Occipital lobe (tissue), 3 donors: ENCODE data around the gene CDK19. TPM values are rescaled to one million over a fixed set of nuclear protein-coding genes. Genes with fewer than 3 reads are reported as not detected.
"Not testable (repeated sequence)": the region's sequence is repeated elsewhere in the genome, so short reads cannot be mapped to it uniquely, and the experiment has no call there.

ENCODE experiments used
- DNase-seq: peaks from one replicate; lab custom pipeline; 2025; lab: John Stamatoyannopoulos, UW
- small RNA-seq: library from RNA; depleted of rRNA; stranded (forward); fragments of <200 nt; gene quantifications from one replicate; pipeline ENCODE3, GENCODE V24; 2014
- total RNA-seq: library from RNA; depleted of rRNA; stranded (reverse); fragments of >200 nt; gene quantifications from one replicate; pipeline ENCODE4 v1.2.3, GENCODE V29; 2014

The CDK19 gene
- total RNA-seq, 1 donor from 2014 or later = 85.6 TPM

DNA sequence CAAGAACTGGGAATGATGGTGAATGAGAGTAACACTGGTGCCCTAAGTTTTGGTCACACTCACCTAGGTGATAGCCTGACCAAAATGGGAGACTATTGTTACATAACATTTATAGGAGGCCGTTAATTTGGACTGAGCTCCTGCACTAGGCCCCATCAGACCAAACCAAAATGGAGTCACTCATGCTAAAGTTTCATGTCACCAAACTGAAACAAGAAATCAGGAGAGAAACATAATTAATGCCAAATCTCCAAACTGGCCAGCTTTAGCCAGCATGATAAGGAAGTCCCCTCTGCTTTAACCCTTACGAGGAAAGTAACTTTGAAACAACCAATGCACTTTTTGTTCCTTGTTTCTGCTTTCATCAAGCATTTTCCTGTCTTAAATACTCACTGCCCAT, 227.9 kb downstream of the CDK19 start:
- no peak for DNase-seq

DNA sequence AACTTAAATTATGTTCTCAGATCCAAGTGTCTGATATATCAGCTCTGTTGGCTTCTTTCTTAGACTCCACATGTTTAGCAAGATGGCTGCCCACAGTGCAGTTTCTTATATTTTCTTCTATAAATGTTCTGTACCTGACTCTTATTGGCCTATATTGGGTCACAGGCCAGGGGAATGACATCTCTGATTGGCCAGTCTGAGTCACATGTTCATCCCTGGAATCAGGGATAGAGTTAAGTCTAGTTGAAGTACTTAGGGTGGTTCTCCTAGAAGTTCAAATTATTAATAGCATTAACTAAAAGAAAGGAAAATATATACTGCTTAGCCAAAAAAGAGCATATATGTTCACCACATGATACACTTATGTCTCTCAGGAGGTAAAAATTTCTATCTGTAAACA, 233.6 kb downstream of the CDK19 start:
- DNase-seq = no peak

DNA sequence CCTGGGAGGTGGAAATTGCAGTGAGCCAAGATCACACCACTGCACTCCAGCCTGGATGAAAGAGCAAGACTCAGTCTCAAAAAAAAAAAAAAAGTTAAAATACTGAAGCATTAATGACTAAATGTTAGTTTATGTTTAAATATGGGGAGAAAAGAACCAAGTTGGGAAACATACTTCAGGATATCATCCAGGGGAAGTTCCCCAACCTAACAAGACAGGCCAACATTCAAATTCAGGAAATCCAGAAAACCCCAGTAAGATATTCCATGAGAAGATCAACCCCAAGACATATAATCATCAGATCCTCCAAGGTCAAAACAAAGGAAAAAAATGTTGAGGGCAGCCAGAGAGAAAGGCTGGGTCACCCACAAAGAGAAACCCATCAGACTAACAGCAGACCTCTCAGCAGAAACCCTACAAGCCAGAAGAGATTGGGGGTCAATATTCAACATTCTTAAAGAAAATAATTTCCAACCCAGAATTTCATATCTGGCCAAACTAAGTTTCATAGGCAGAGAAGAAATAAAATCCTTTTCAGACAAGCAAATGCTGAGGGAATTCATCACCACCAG, 237.6 kb downstream of the CDK19 start:
- DNase-seq = not testable (repeated sequence)

DNA sequence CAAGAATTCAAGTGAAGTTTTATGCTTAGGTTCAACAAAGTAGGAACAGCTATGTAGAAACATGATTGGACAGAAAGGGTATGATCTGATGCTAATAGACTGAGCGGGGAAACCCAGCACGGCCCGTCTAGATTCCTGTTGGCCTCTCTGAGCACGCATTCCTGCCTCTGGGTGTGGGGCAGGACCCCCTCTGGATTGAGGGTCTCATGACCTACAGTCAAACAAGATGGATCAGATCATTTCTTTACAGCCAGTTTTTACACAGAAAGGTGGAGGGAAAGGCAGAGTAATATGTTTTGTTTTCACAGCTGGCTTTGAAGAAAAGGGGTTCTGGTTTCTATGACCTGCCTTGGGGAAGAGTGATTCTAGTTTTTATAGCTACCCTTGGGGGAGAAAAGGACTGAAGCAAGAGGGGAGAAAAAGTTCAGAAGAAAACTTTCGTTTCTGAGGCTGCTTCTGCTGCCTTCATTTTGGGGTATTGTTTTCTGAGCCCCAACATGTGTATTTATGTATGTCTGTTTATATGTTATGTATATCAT, 239.3 kb downstream of the CDK19 start:
- DNase-seq = no peak

DNA sequence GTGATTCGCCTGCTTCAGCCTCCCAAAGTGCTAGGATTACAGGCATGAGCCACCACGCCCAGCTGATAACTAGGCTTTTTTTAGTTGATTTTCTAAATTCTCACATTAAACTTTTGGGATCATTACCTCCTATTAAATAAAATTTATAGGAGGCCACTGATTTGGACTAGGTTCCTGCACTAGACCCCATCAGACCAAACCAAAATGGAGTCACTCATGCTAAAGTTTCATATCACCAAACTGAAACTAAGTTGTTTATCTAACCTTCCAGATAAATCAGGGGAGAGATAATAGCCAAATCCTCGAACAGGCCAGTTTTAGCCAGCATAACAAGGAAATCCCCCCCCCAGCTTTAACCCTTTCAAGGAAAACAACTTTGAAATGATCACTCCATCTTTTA, 240.5 kb downstream of the CDK19 start:
- no peak for DNase-seq

DNA sequence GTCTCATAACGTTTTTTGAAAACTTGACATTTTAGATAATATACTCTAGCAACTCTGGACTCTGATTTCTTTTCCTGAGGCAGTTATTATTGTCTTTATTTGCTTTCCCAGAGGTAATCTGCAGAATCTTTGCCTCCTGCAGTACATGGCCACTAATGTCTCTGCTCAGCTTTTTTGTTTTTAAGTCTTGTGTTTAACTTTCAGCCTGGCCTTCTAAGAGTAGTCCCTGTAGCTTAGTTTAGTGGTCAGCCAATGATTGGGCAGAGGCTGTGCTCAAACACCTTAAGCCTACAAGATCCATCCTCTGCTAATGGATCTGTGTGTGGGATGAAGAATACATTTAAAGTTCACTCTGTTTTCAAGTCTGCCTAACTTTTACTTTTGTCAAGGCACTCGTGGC, 241.7 kb downstream of the CDK19 start:
- DNase-seq = no peak

DNA sequence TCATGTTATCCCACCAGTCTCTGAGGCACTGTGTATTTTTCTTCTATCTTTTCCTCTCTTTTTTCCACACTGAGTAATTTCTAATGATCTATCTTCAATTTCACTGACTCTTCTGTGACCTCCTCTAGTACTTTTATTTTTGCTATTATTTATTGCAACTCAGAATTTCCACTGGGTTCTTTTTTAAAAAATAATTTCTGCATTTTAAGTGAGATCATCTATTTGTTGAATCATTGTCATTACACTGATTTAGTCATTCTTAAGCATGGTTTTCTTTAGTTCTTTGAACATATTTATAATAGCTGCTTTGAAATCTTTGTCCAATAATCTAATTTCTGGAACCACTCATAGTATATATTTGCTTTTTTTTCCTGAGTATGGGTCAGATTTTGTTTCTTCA, 242.1 kb downstream of the CDK19 start:
- no peak for DNase-seq

DNA sequence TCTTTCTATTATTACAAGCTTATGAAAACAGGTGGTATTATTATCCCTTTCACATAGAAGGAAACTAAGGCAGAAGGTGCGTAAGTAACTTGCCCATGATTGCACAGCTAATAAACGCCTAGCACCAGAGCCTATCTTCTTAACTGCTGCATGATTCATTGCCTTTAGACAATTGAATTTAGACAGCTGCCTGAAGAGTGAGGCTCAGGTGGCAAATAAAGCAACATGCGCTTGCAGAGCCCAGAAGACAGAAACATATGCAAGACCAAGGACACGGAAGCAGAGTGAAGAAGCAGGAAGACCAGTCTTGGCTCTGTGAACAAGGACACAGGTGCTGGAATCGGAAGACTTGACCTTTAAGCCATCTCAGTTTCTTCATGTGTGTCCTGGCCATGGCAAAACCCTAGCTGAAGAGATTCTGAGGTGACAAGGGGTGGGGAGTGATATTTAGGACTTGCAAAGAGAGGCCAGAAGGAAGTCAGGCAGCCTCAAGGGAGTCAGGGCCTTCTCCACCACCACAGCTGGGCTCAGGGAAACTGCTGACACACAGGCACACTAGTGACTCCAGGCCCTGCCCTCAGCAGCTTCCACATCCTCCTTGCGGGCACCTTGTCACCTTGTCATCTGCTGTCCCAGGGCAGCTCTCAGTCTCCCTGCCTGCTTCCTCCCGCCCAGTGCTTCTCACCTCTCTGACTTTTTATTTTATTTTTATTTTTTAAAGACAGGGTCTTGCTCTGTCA, 247.1 kb downstream of the CDK19 start:
- DNase-seq = no peak

DNA sequence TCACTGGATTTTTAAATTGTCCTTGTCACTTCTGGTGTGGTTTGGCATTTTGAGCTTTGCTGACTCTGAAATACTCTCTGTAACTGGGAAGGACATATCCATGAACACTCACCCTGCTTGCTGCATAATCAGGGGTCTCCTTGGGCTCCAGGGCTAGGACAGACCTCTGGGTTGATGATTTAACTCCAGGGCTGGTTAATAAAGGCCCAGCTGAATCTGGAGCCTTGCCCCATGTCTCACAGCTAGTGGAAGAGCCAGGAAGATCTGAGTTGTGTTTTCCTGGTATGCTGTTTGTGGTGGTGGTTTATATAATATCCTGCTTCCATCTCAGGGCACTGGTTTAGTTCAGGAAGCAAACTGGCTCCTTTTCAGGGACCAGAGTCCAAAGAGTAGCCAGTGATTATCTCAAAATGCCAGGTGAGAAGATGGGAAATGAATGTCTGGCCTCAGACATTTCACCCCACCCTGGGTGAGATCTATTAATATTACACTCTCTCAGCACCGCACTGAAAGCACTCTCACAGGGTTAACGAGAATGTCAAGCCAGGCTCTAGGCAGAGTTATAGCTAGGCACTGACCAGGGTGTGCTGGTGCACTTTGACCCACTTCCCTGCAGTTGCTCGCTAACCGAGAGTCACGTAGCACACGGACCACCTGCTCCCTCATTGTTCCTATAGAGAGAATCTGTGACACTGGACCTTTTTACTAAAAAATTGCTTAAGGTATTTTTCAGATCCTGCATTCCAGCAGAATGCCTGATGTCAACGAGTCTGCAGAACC, 248.7 kb downstream of the CDK19 start:
- no peak for DNase-seq

DNA sequence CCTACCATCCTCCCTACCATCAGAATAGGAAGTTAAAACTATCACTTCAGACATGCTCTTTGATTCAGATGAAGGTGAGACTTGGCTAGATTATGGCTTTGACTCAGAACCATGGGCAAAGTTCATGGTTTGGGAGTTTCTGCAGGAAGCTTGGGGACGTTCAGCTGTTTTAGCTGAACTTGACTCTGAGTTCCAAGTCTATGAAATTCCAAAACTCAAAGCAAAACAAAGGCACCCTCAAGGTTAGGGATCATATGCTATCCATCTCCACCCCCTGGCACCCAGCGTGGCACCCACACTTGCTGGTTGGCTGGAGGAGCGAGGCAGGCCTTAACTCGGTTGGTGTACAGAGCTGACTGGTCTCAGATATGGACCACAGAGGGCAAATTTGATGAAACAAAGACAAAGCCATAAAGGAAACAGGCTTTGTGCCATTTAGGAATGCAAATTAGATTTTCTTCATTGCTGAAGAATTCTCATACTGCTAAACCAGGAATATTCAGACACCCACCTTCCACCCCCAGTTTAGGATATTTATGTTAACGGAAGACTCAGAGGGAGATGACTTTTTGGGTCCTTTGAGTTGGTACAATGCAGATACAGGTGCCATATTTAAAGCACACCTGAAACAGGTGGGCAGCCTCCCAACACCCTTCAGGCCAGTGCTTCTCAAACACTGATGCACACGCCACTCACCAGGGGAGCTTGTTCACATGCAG, 250.4 kb downstream of the CDK19 start:
- DNase-seq = no peak

DNA sequence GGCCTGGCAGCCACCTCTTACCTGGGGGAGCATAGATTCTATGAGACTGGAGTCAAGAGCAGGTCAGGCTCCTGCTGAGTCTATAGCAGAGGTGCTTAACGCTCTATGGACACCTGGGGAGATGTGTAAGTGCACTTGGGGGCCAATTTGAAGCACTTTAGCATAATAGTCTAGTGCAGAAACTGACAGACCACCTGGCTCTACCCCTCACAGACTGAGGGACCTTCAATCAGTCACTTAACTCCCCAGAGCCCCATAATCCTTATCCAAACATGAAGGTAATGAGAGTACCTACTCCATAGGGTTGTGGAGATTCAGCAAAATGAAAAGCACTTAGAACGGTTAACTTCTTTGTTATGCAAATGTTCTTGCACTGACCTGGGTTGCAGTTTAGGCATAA, 251.6 kb downstream of the CDK19 start:
- DNase-seq = no peak

DNA sequence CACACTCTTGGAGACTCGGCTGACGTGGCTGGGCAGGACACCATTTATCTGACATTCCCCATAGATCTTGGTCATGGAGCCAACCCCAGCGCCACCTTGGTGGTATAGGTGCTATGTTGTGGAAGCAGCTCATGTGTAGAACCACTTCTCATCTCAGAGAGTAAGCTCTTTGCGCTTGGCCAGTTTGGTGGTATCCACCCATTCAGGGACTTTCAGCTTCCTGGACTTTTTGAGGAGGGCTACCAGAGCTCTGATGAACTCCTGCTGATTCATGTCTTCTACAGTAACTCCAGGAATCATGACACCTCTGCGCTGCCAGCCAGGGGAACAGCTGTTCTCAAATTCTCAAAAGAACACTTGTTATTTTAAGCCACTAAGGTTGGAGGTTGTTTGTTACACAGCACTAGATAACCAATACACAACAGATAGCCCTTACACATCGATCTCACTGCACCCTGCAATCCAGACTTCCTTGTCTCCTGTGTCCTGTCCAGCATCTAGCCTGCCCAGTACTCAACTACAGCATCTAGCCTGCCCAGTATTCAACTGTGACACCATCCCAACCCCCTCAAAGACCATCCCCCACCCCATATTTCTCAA, 252.9 kb downstream of the CDK19 start:
- no peak for DNase-seq

DNA sequence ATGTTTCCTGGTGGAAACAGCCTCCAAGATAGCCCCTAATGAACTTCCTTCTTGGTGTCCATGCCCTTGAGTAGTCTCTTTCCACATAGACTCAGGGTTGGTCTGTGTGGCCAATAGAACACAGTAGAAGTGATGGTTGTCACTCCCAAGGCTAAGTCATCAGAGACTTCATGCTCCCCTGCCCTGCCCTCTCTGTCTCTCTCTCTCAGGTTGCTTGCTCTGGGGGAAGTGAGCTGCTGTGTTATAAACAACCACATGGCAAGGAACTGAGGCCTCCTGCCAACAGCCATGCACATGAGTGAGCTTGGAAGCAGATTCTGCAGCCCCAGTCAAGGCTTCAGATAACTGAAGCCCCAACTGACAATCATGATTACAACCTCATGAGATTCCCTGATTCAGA, 253.6 kb downstream of the CDK19 start:
- DNase-seq = no peak

DNA sequence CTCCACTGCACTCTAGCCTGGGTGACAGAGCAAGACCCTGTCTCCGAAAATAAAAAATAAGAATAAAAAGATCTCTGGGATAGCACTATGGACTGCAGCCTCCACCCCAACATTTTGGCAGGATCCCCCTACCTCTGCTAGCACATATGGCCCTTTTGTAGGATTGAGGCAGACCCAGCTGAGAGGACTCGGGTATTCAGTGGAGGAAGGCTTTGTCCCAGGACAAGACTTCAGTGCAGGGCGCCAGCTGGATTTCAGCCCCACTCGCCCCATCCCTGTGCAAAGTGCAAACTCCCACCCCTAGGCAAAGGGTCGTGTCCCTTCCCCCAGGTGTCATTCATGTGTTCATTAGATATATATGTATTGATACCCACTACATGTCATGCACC, 254.3 kb downstream of the CDK19 start:
- no peak for DNase-seq

DNA sequence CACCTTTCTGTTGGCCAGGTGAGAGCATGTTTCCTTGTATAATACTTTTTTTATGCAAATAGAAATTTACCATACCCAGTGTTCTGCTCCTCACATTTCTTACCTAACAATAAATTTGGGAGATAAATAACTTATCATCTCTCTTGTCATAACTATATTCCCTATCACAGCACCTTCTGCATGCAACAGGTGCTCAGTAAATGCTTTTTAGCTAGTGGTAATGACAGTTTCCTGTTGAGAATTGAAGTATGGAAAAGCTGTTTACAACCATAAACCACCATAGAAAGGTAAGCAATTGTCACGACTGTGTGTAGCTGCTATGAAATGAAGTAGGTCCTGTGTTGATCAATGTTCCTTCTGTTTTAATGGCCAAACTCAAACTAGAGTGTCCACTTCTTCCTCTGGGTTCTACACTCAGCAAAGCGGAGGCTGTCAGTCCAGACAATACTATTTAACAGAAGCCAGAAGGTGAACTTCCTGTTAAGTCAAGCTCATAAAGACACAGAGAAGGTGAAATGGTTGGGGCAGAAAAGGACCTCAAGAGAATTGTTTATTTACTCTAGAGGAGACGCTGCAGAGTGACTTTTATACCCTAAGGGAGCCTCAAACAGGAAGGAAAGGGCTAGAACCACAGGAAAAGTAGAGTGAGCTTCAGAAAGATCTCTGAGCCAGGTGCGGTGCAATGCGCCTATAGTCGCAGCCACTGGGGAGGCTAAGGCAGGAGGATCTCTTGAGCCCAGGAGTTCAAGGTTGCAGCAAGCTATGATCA, 254.8 kb downstream of the CDK19 start:
- DNase-seq = no peak

Small RNA genes lying within 50 kb of the gene (small RNA-seq; reads per million reads assigned to genes)
- not detected for gene RNU6-1115P
- not detected for gene RNU6-957P
- not detected for gene SNORA40C

Other genes with a start within 250 kb of the CDK19 start
- gene AMD1, start 59.3 kb upstream of the CDK19 start, total RNA-seq = 118 TPM
- gene GTF3C6, start 143.2 kb upstream of the CDK19 start, total RNA-seq = 44.8 TPM
- 13.9 TPM for gene RPF2, start 166.6 kb upstream of the CDK19 start, total RNA-seq